Measurements from ENCODE around the gene CNTFR. TPM values are rescaled to one million over a fixed set of nuclear protein-coding genes. Genes with fewer than 3 reads are reported as not detected.

CNTFR gene
- total RNA-seq, 4 donors from 2014 or later: 41.9 to 81.5 (median 60.4) TPM

- DNase-seq (ENCODE audit: low spot score) (no peak), ATAC-seq (ENCODE audit: low FRiP score) (no peak)
- TF ChIP-seq CTCF (IDR thresholded peaks at IDR 0.05): no peak
Measured at GRCh38 chr9:34563262-34563661, 26.3 kb downstream of the CNTFR start.

GRCh38 chr9:34562135-34562745, 27.3 kb downstream of the CNTFR start:
- no peak for DNase-seq (ENCODE audit: low spot score)
- ATAC-seq (ENCODE audit: low FRiP score): no peak
- TF ChIP-seq CTCF (IDR thresholded peaks at IDR 0.05): no peak

GRCh38 chr9:34560599-34561214, 28.8 kb downstream of the CNTFR start:
- no peak for TF ChIP-seq CTCF (IDR thresholded peaks at IDR 0.05)
- peak; percentile 30 for ATAC-seq (ENCODE audit: low FRiP score)

GRCh38 chr9:34559624-34560455, 29.7 kb downstream of the CNTFR start:
- ATAC-seq (ENCODE audit: low FRiP score) (peak; percentile 87), DNase-seq (ENCODE audit: low spot score) (peak; percentile 47)
- no peak for TF ChIP-seq CTCF (IDR thresholded peaks at IDR 0.05)

More at GRCh38 chr9:34560599-34561214, 28.8 kb downstream of the CNTFR start:
- no peak for DNase-seq (ENCODE audit: low spot score)

- no peak for DNase-seq (ENCODE audit: low spot score)
- no peak for TF ChIP-seq CTCF (IDR thresholded peaks at IDR 0.05)
- no peak for ATAC-seq (ENCODE audit: low FRiP score)
Measured at GRCh38 chr9:34558919-34559623, 30.5 kb downstream of the CNTFR start.

- ATAC-seq (ENCODE audit: low FRiP score) (no peak), DNase-seq (ENCODE audit: low spot score) (no peak)
- TF ChIP-seq CTCF (IDR thresholded peaks at IDR 0.05): no peak
Measured at GRCh38 chr9:34558364-34558763, 31.2 kb downstream of the CNTFR start.
